GM12878 (cell line): ENCODE results near the gene RPA3. TPM values are rescaled to one million over a fixed set of nuclear protein-coding genes. Genes with fewer than 3 reads are reported as not detected.

Source experiments
- ATAC-seq: fragments of 200-7000 bp; cut with Tn5 transposase; 3 replicates; pipeline ENCODE4 v1.9.1; 2020; ENCODE audit warnings: mild to moderate bottlenecking, moderate library complexity
- BruUV-seq: library from RNA; stranded (reverse); fragments of 400-500 nt; replicated peaks from 2 replicates; lab custom pipeline; 2021; lab: Mats Ljungman, UMichigan
- CTCF ChIA-PET: fragments of 300-600 bp; sonication (Branson Sonifier 250); formaldehyde crosslinking; extraction: SDS; loops from one replicate; lab custom pipeline; 2021; ENCODE audit warnings: inconsistent platforms; lab: Yijun Ruan, JAX
- POLR2A ChIA-PET: fragments of 350-600 bp; formaldehyde crosslinking; extraction: SDS; loops from one replicate; lab custom pipeline; 2021; ENCODE audit warnings: inconsistent platforms; lab: Charles Lee
- RAD21 ChIA-PET: fragments of 300-600 bp; sonication (Branson Sonifier 250); formaldehyde crosslinking; loops from one replicate; lab custom pipeline; 2023; ENCODE audit warnings: antibody characterized with exemption; ENCODE audit not compliant: unreplicated experiment; lab: Charles Lee
- SMC1A ChIA-PET: fragments of 300-600 bp; sonication (Branson Sonifier 250); formaldehyde crosslinking; loops from one replicate; lab custom pipeline; 2023; ENCODE audit not compliant: unreplicated experiment, uncharacterized antibody; lab: Charles Lee
- DNase-seq: peaks from one replicate; pipeline ENCODE4 v3.0.0-alpha.2; 2011; ENCODE audit warnings: low read depth, low spot score
- FAIRE-seq: peaks from 3 replicates; lab custom pipeline; 2011; peaks lifted over from hg19 to GRCh38; lab: Jason Lieb, UNC
- H2AFZ ChIP-seq: 2 replicates; pipeline ENCODE4 v1.6.0; 2011; ENCODE audit warnings: low read depth, low read length, control low read depth; ENCODE audit not compliant: control insufficient read depth
- H3K27ac ChIP-seq: 2 replicates; pipeline ENCODE4 v1.5.1; 2011; ENCODE audit warnings: control low read depth; ENCODE audit not compliant: control insufficient read depth, insufficient read depth
- H3K27me3 ChIP-seq, 2 experiments: replicated peaks in 1 of 2; 2 replicates each; pipeline versions ENCODE4 v1.6.0 to v1.6.1; 2011; ENCODE audit warnings: low read length in 1 of 2; ENCODE audit not compliant: control insufficient read depth in 2 of 2, insufficient read depth in 2 of 2
- H3K36me3 ChIP-seq, 2 experiments: 2 replicates each; pipeline ENCODE4 v1.5.1; 2011; ENCODE audit warnings: low read length in 1 of 2; ENCODE audit not compliant: control insufficient read depth in 2 of 2, insufficient read depth in 2 of 2
- H3K4me1 ChIP-seq: 2 replicates; pipeline ENCODE4 v1.6.1; 2011; ENCODE audit warnings: mild to moderate bottlenecking, low read length, moderate library complexity, mixed read lengths; ENCODE audit not compliant: control insufficient read depth, insufficient read depth
- H3K4me2 ChIP-seq: 2 replicates; pipeline ENCODE4 v1.6.0; 2011; ENCODE audit warnings: control low read depth; ENCODE audit not compliant: control insufficient read depth, insufficient read depth
- H3K4me3 ChIP-seq: fragments of 200-600 bp; sonication (generic); 2 replicates; pipeline ENCODE4 v1.5.1; 2016
- H3K79me2 ChIP-seq: 2 replicates; pipeline ENCODE4 v1.6.0; 2011; ENCODE audit warnings: low read length; ENCODE audit not compliant: control insufficient read depth, insufficient read depth
- H3K9ac ChIP-seq: 2 replicates; pipeline ENCODE4 v1.8.0; 2011; ENCODE audit warnings: low read length, control low read depth, mixed read lengths; ENCODE audit not compliant: control insufficient read depth, insufficient read depth
- H3K9me3 ChIP-seq: replicated peaks from 3 replicates; pipeline ENCODE4 v1.5.1; 2011; ENCODE audit warnings: mild to moderate bottlenecking, low read length; ENCODE audit not compliant: control insufficient read depth, insufficient read depth
- H4K20me1 ChIP-seq: 2 replicates; pipeline ENCODE4 v1.6.0; 2011; ENCODE audit not compliant: control insufficient read depth, insufficient read depth
- CBX5 ChIP-seq: sonication (generic); IDR thresholded peaks from 2 replicates; pipeline ENCODE4 v1.6.1; 2016; ENCODE audit warnings: low read depth, moderate library complexity, mild to moderate bottlenecking, inconsistent platforms
- CEBPB ChIP-seq, 2 experiments: fragments of 150-350 bp in 1 of 2; IDR thresholded peaks; 2 replicates each; pipeline ENCODE4 v1.6.1; 2012 to 2014; ENCODE audit warnings: low read depth in 2 of 2, low read length in 2 of 2, borderline replicate concordance in 1 of 2, inconsistent platforms in 1 of 2
- DPF2 ChIP-seq: fragments of 450-650 bp; IDR thresholded peaks from 2 replicates; pipeline ENCODE4 v1.6.1; 2017; ENCODE audit warnings: mild to moderate bottlenecking
- GATAD2B ChIP-seq: fragments of 450-650 bp; conservative IDR thresholded peaks from 2 replicates; pipeline ENCODE4 v1.6.1; 2017; ENCODE audit warnings: low read depth, mild to moderate bottlenecking, moderate library complexity
- RAD21 ChIP-seq: IDR thresholded peaks from 2 replicates; pipeline ENCODE4 v1.6.1; 2011; ENCODE audit warnings: mild to moderate bottlenecking, low read depth, low read length, moderate library complexity; ENCODE audit not compliant: insufficient read depth
- USF2 ChIP-seq: IDR thresholded peaks from 2 replicates; pipeline ENCODE4 v1.6.1; 2011; ENCODE audit warnings: low read depth, low read length, improper control_type of control experiment, borderline replicate concordance
- YBX1 ChIP-seq: fragments of 450-650 bp; IDR thresholded peaks from 2 replicates; pipeline ENCODE4 v1.6.1; 2016; ENCODE audit warnings: antibody characterized with exemption
- WGBS: methylation state at CpG from one replicate; pipeline ENCODE4 v1.1.6; 2016; ENCODE audit warnings: low lambda C conversion rate; ENCODE audit not compliant: insufficient replicate concordance, insufficient coverage; ENCODE audit errors: missing lambda C conversion rate; 5-methylcytosine and 5-hydroxymethylcytosine counted together
- in situ Hi-C: fragments of 300-500 bp; cut with MboI; formaldehyde crosslinking; loops from 9 replicates; pipeline ENCODE4 v1.14.3; 2018; ENCODE audit warnings: mixed read lengths
- intact Hi-C: fragments of 100-400 bp; cut with micrococcal nuclease; formaldehyde crosslinking; loops from one replicate; pipeline ENCODE4 v1.14.2; 2022; ENCODE audit not compliant: unreplicated experiment
- polyA plus RNA-seq, 11 experiments: library from polyadenylated mRNA; depleted of rRNA in 4 of 11; unstranded in 6 of 11; stranded (reverse) in 5 of 11; fragments of >200 nt; fragmentation: Nextera tagmentation in 4 of 11; fragmentation: Illumina TruSeq in 1 of 11; extraction: Ambion mirVana in 4 of 11; extraction: Trizol in 1 of 11; gene quantifications; 1 replicate in 1 of 11; 2 replicates in 10 of 11; pipeline versions ENCODE4 v1.2.1 to v1.2.3, GENCODE V29; 2011 to 2016; ENCODE audit warnings: inconsistent platforms in 2 of 11, missing spikeins in 2 of 11, low read depth in 1 of 11
- total RNA-seq, 4 experiments: library from RNA; depleted of rRNA in 3 of 4; stranded (reverse); fragments of >200 nt in 3 of 4; fragmentation: Illumina TruSeq in 1 of 4; extraction: Trizol in 1 of 4; gene quantifications; 2 replicates each; pipeline versions ENCODE4 v1.2.1 to v1.2.3, GENCODE V29; 2013 to 2021
- TF ChIP-seq, protein P1 (sequence below), 3 experiments: IDR thresholded peaks in 2 of 3; conservative IDR thresholded peaks in 1 of 3; 2 replicates each; pipeline ENCODE4 v1.5.1; 2011; ENCODE audit warnings: low read depth in 3 of 3, low read length in 3 of 3, mild to moderate bottlenecking in 3 of 3, control low read depth in 2 of 3, moderate library complexity in 2 of 3, inconsistent platforms in 1 of 3, mixed read lengths in 1 of 3; ENCODE audit not compliant: control insufficient read depth in 2 of 3, insufficient read depth in 1 of 3; ENCODE audit errors: extremely low read depth in 1 of 3
- TF ChIP-seq, protein P2 (sequence below): fragments of 150-350 bp; IDR thresholded peaks from 2 replicates; pipeline ENCODE4 v1.6.1; 2014; ENCODE audit warnings: mild to moderate bottlenecking, low read depth, low read length
- TF ChIP-seq, protein P3 (sequence below): IDR thresholded peaks from 2 replicates; pipeline ENCODE4 v1.6.1; 2012; ENCODE audit warnings: low read depth, low read length, improper control_type of control experiment

RPA3 gene
- total and polyA plus RNA-seq, 10 of the 15 experiments (the other 5 are each of a cell fraction or from before 2014, with no cell fraction given): 60.2 to 343 (median 112) TPM

DNA sequence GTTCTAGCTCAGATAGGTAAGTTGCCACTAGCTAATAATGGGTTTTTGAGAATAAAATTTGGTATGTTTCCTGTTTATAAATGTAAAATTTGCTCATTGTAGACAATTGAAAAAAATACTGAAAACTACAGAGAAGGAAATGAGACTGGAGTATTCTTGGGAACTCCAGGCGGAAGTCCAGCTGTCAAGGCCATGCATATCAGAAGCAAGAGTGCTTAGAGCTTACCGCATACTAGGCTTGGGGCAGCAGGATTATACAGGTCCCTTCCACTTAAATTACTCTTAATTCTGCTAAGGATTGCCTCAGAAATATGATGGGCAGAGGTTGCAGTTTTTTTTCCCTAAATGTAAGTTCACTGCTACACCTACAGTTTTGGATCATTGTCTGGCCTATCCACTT lies 51.2 kb downstream of the RPA3 start:
- Histone ChIP-seq H3K9ac (no peak overlapping the region), H3K9me3 (peaks cover 8% of the 10 kb centered on the region), H3K27me3 (no peaks in the 10 kb centered on the region), H3K79me2 (no peaks in the 10 kb centered on the region), H3K27ac (no peak overlapping the region), H2AFZ (no peak overlapping the region), H3K4me3 (no peak overlapping the region), H4K20me1 (no peaks in the 10 kb centered on the region), H3K4me2 (no peak overlapping the region), H3K36me3 (no peaks in the 10 kb centered on the region), H3K4me1 (no peaks in the 10 kb centered on the region)
- 98% methylated on average over 2 of the region's 2 CpGs for WGBS
- TF ChIP-seq RAD21: no peak
- no peak for TF ChIP-seq GATAD2B
- no peak for TF ChIP-seq DPF2
- TF ChIP-seq, protein P1, sequence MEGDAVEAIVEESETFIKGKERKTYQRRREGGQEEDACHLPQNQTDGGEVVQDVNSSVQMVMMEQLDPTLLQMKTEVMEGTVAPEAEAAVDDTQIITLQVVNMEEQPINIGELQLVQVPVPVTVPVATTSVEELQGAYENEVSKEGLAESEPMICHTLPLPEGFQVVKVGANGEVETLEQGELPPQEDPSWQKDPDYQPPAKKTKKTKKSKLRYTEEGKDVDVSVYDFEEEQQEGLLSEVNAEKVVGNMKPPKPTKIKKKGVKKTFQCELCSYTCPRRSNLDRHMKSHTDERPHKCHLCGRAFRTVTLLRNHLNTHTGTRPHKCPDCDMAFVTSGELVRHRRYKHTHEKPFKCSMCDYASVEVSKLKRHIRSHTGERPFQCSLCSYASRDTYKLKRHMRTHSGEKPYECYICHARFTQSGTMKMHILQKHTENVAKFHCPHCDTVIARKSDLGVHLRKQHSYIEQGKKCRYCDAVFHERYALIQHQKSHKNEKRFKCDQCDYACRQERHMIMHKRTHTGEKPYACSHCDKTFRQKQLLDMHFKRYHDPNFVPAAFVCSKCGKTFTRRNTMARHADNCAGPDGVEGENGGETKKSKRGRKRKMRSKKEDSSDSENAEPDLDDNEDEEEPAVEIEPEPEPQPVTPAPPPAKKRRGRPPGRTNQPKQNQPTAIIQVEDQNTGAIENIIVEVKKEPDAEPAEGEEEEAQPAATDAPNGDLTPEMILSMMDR (IDR thresholded peaks at IDR 0.05 in 2 of 3, conservative IDR thresholded peaks at IDR 0.05 in 1 of 3; ENCODE audit: control insufficient read depth in 2 of 3, extremely low read depth in 1 of 3, insufficient read depth in 1 of 3, low read depth in 3 of 3, low read length in 3 of 3): no peak
- TF ChIP-seq, protein P2, sequence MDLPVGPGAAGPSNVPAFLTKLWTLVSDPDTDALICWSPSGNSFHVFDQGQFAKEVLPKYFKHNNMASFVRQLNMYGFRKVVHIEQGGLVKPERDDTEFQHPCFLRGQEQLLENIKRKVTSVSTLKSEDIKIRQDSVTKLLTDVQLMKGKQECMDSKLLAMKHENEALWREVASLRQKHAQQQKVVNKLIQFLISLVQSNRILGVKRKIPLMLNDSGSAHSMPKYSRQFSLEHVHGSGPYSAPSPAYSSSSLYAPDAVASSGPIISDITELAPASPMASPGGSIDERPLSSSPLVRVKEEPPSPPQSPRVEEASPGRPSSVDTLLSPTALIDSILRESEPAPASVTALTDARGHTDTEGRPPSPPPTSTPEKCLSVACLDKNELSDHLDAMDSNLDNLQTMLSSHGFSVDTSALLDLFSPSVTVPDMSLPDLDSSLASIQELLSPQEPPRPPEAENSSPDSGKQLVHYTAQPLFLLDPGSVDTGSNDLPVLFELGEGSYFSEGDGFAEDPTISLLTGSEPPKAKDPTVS: no peak
- TF ChIP-seq CEBPB (IDR thresholded peaks at IDR 0.05; ENCODE audit: borderline replicate concordance in 1 of 2, low read depth in 2 of 2, low read length in 2 of 2): no peak
- TF ChIP-seq, protein P3, sequence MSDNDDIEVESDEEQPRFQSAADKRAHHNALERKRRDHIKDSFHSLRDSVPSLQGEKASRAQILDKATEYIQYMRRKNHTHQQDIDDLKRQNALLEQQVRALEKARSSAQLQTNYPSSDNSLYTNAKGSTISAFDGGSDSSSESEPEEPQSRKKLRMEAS: no peak
- TF ChIP-seq USF2: no peak
- no peak for TF ChIP-seq YBX1
- no peak for TF ChIP-seq CBX5
- ChIA-PET SMC1A (interaction anchor here (0.7 to 1.8 kb wide), 7 partner anchors 8 to 538 kb away, joined by 3 to 8 read pairs (median 3); no protein-coding TSS in a partner anchor), POLR2A (no interaction called here), RAD21 (no interaction called here), CTCF (interaction anchor here (0.9 to 2.5 kb wide), 3 partner anchors 14 to 25 kb away, joined by 4 to 14 read pairs (median 6); no protein-coding TSS in a partner anchor)
- ATAC-seq (no peak), FAIRE-seq (no peak), DNase-seq (no peak)
- in situ Hi-C loops (no loop called here), intact Hi-C loops (no loop called here)
- no TSS peak for BruUV-seq
